Measurements from ENCODE around the gene DSCAML1. TPM values are rescaled to one million over a fixed set of nuclear protein-coding genes. Genes with fewer than 3 reads are reported as not detected.

Gene DSCAML1
- total RNA-seq, 6 experiments from 2014 or later: not detected

DNA sequence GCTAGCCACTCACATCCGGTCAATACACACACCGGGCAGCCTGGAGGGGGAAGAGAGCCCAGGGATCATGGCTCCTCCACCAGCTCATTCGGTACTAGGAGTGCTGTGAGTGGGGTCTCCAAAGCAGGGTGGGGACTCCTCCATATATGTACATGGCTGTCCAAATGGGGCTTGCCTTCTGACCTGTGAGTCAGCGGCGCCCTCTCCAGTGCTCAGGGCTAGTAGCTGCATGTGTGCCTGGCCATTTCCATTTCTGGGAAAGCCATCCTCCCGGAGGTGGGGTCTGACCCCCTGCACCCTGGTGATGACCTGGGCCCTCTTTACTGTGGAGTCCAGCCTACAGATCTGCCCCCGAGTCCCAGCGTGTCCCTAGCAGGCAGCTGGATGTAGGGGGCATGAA is 287.5 kb downstream of the DSCAML1 start:
- H3K36me3 Mint-ChIP-seq (ENCODE audit: low read depth): no peaks in the 10 kb centered on the region
- TF ChIP-seq, protein P1, sequence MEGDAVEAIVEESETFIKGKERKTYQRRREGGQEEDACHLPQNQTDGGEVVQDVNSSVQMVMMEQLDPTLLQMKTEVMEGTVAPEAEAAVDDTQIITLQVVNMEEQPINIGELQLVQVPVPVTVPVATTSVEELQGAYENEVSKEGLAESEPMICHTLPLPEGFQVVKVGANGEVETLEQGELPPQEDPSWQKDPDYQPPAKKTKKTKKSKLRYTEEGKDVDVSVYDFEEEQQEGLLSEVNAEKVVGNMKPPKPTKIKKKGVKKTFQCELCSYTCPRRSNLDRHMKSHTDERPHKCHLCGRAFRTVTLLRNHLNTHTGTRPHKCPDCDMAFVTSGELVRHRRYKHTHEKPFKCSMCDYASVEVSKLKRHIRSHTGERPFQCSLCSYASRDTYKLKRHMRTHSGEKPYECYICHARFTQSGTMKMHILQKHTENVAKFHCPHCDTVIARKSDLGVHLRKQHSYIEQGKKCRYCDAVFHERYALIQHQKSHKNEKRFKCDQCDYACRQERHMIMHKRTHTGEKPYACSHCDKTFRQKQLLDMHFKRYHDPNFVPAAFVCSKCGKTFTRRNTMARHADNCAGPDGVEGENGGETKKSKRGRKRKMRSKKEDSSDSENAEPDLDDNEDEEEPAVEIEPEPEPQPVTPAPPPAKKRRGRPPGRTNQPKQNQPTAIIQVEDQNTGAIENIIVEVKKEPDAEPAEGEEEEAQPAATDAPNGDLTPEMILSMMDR (IDR thresholded peaks at IDR 0.05): no peak

DNA sequence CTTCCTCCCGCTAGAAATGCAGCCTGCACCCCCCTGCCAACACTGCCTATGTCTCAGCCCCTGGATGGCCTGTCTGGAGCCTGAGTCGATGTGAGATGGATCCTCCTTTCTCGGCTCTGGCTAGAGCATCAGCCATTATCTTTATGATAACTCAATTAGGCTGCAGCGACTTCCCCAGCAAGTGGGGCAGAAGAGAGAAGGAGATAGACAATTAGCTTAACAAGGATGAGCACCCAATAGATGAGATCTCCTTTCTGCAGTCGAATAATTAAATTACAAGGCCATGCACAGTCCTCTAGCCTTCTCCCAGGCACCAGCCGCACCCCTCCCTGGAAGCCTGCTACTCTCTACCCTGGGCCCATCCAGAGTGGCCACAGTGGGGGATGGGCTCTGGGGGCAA is 290.0 kb downstream of the DSCAML1 start:
- DNase-seq: no peak
- H3K4me3 Mint-ChIP-seq: no peak overlapping the region
- H3K27me3 Mint-ChIP-seq (ENCODE audit: insufficient read depth): peaks cover 49% of the 10 kb centered on the region
- H3K27ac Mint-ChIP-seq: no peak overlapping the region
- no peaks in the 10 kb centered on the region for H3K4me1 Mint-ChIP-seq (ENCODE audit: low read depth)
- H3K9me3 Mint-ChIP-seq: no peaks in the 10 kb centered on the region
- TF ChIP-seq, protein P1 (IDR thresholded peaks at IDR 0.05): no peak
- no peaks in the 10 kb centered on the region for H3K36me3 Mint-ChIP-seq (ENCODE audit: low read depth)

More for the DNA sequence above, 287.5 kb downstream of the DSCAML1 start:
- no peak for DNase-seq
- Mint-ChIP-seq H3K4me1 (ENCODE audit: low read depth) (no peaks in the 10 kb centered on the region), H3K27ac (no peak overlapping the region), H3K27me3 (ENCODE audit: insufficient read depth) (peaks cover 58% of the 10 kb centered on the region), H3K9me3 (no peaks in the 10 kb centered on the region), H3K4me3 (no peak overlapping the region)

DNA sequence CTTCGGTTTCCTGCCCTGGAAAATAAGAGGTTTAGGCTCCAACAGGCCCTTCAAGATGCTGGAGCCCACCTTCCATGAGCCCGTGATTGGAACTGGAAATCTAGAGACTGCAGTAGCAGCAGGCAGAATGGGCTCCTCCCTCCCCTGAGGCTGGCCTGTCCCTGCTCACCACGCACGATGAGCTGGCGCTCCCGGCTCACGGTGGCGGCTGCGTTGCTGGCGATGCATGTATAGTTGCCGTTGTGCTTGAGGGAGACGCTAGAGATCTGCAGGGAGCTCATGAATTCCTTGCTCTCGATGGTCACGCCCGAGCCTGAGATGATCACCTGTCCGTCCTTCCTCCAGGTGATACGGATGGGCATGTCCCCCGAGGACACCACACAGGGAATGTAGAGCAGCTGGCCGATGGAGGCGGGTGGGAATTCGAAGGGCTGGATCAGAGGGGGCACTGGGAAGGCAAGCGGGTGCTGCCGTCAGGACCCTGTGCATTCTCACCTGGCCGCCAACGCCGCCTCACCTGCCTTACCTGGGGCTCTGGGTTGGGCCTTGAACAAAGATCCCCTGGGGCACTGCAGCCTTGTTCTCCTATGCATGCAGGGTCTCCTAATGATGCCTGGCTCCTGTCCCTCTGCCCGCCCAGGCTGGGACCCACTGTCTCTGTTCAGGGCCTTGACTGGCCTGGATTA is 291.6 kb downstream of the DSCAML1 start:
- Mint-ChIP-seq H3K4me1 (ENCODE audit: low read depth) (no peaks in the 10 kb centered on the region), H3K27me3 (ENCODE audit: insufficient read depth) (peaks cover 51% of the 10 kb centered on the region), H3K4me3 (no peak overlapping the region), H3K36me3 (ENCODE audit: low read depth) (no peaks in the 10 kb centered on the region), H3K27ac (no peak overlapping the region), H3K9me3 (no peaks in the 10 kb centered on the region)
- TF ChIP-seq, protein P1 (IDR thresholded peaks at IDR 0.05): no peak
- DNase-seq: no peak

DNA sequence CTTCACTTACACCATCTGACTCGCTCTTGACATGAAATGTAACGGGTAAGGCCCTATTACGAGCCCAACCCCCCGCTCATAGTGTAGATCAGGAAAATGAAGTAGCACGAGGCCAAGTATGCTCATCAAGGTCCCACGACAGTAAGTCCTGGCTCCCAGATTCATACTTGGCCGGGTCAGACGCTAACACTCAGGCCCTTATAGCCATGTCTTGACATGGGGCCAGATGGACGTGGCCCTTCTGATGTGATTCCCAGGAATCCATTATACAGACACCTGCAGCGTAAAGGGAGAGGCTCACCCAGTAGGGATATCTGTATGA is 294.3 kb downstream of the DSCAML1 start:
- Mint-ChIP-seq H3K27me3 (ENCODE audit: insufficient read depth) (peaks cover 33% of the 10 kb centered on the region), H3K4me3 (no peak overlapping the region), H3K9me3 (no peaks in the 10 kb centered on the region), H3K36me3 (ENCODE audit: low read depth) (no peaks in the 10 kb centered on the region), H3K4me1 (ENCODE audit: low read depth) (no peaks in the 10 kb centered on the region), H3K27ac (no peak overlapping the region)
- DNase-seq: no peak
- TF ChIP-seq, protein P1 (IDR thresholded peaks at IDR 0.05): no peak

DNA sequence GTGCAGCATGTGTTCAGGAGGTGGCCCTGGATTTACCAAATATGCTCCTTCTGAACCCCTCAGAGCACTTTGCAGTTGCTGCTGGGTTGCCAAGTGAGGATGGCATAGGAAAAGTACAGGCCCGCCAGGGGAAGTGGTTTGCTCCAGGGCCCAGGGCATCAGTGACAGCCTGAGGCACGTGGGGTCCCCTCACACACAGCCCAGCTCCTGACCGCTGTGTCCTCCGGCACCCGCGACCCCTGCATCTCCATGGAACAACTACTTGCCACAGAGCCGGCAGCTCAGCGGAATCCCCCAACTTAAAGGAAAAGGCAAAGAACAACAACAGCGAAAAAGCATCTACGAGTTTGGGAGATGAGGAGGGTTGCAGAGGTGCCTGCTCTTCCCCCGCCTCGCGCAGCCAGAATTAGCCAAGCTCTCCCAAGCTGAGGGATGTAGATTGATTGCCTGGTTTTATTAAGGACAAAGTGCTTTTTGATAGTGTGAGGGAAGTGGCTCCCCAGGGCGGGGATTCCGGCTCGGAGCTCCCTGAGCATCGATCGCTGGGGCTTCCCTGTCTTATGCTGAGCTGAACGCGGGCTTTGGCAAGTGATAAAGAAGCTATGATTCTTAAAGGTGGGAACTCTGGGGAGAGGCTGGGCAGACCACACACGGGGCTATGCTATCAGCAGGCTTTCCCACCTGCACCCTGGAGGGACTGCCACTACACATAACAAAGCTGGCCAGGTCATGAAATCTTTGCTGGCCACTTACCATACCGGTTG is 294.8 kb downstream of the DSCAML1 start:
- TF ChIP-seq, protein P1 (IDR thresholded peaks at IDR 0.05): no peak
- H3K4me1 Mint-ChIP-seq (ENCODE audit: low read depth): no peaks in the 10 kb centered on the region
- DNase-seq: no peak
- no peak overlapping the region for H3K27ac Mint-ChIP-seq
- no peaks in the 10 kb centered on the region for H3K9me3 Mint-ChIP-seq
- H3K4me3 Mint-ChIP-seq: no peak overlapping the region
- H3K27me3 Mint-ChIP-seq (ENCODE audit: insufficient read depth): peaks cover 27% of the 10 kb centered on the region
- no peaks in the 10 kb centered on the region for H3K36me3 Mint-ChIP-seq (ENCODE audit: low read depth)
